Measurements from ENCODE around the gene KLHL28.
"Not testable (repeated sequence)": the region's sequence is repeated elsewhere in the genome, so short reads cannot be mapped to it uniquely, and the experiment has no call there.

The KLHL28 gene

GRCh38 chr14:44896275-44897040 lies 65.3 kb downstream of the KLHL28 start:
- DNase-seq (ENCODE audit: low read depth), result no peak

DNA sequence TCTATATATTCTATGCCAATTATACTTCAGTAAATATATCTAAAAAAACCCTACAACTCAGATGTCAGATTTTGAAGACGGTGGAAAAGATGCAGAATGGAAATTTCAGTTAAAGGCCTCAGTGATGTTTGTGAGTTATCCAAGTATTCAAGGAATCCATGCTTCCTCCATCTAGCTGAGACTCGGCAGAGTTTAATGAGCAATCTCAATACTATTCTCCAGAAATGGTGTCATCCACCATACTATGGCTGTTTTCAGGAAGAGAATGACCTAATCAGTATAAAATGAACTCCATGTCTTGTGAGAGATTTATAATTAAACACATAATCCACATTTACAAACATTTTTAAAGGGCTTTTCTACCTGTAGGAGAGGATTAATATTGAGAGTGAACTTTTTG lies 66.0 kb downstream of the KLHL28 start:
- no peak for DNase-seq (ENCODE audit: low read depth)

GRCh38 chr14:44893535-44893934 lies 68.2 kb downstream of the KLHL28 start:
- no peak for DNase-seq (ENCODE audit: low read depth)

GRCh38 chr14:44891726-44892372 lies 69.9 kb downstream of the KLHL28 start:
- not testable (repeated sequence) for DNase-seq (ENCODE audit: low read depth)

DNA sequence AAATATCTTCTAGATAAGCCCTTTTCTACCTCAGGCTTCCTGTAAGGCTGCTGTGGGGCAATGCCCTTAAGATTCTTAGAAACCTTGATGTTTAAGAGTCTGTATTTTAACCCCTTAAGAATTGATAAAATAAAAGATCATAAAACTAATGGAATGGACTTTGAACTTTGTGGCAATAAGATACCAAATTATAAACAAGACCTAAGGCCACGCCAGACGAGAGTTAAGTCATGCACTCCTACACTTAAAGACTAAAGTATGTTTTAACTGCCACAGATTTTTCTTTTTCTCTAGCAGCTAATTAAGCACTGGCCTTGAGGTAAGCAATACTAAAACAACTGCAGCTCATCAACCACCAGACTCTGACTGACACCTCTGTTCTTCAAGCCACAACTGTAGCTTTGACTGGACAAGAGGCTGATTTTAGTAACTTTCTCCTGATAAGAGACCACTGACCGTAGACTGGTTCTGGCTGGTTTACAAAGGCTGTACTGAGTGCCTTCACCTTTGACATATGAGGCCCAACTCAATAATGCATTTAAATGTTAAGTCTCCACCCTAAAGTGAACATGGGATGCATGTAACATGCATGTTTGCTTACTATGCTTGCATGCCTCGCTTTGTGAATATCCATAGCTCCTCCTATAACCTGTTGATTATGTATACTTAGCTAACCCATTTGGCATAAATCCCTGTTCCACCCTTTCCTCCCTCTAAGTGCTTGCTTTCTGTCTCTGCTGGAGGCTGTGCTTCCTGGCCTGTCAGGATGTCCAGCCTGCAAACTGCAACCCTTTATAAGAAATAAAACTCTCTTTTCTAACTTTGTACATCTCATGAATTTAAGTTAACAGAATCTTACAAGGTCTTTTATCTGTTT lies 71.9 kb downstream of the KLHL28 start:
- no peak for DNase-seq (ENCODE audit: low read depth)

GRCh38 chr14:44887596-44887955 lies 74.2 kb downstream of the KLHL28 start:
- no peak for DNase-seq (ENCODE audit: low read depth)

DNA sequence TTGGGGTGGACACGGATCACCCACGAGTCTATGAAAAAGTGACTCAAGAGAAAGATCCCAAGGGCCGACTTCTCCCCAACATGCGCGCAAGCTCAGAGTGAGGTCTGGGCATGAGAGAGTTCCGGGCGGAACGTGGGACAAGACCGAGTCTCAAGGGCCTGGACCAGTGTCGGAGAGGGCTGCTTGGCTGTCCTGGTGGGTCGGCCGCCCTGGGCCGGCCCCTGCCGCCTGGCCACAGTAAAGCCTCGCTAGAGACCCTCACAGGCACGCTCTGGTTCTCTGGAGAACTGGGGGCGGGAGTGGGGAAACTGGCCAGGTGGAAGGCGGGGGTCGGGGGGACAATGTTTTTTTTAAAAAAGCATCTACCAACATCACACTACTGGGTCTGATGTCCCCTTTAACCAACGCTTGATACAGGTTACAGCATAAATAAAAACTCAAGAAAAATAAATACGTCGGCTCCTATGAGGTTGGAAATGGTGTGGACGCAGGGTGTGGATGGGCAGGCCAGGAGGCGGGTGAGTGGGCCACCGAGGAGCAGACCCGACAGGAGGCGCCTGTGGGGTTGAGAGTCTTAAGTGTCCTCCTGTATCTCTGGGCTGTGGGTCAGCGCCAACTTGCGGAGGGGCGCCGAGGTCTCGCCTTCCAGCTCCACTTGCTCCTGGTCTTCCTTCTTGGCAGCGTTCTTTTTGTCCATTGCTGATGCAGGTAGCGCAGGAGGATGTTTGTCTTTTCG lies 74.7 kb downstream of the KLHL28 start:
- no peak for DNase-seq (ENCODE audit: low read depth)

DNA sequence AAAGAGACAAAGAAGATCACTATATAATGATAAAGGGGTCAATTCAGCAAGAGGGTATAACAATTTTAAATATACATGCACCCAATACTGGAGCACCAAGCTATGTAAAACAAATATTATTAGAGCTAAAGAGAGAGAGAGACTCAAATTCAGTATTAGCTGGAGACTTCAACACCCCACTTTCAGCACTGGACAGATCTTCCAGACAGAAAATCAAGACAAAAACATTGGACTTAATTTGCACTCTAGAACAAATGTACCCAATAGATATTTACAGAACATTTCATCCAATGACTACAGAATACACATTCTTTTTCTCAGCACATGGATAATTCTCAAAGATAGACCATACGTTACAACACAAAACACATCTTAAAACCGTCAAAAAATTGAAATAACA lies 81.0 kb downstream of the KLHL28 start:
- DNase-seq (ENCODE audit: low read depth), result no peak

Data from stimulated activated CD4-positive, alpha-beta T cell treated with anti-CD3 and anti-CD28 coated beads, Interleukin-2, amount 100 ng/mL, for 4 hours (primary cell).